MCF 10A (cell line): ENCODE data around the gene NFIB. TPM values are rescaled to one million over a fixed set of nuclear protein-coding genes. Genes with fewer than 3 reads are reported as not detected.

Source experiments
- BruUV-seq: library from RNA; stranded (reverse); fragments of 400-500 nt; replicated peaks from 2 replicates; lab custom pipeline; 2021; lab: Mats Ljungman, UMichigan
- CTCF ChIA-PET: fragments of 300-600 bp; sonication (Branson Sonifier 250); formaldehyde crosslinking; extraction: SDS; loops from one replicate; lab custom pipeline; 2021; ENCODE audit warnings: antibody characterized with exemption, inconsistent platforms; lab: Yijun Ruan, JAX
- POLR2A ChIA-PET: fragments of 300-600, 350-650 bp; sonication (Branson Sonifier 250); formaldehyde crosslinking; extraction: SDS; loops from one replicate; lab custom pipeline; 2020; ENCODE audit warnings: antibody characterized with exemption, inconsistent platforms; lab: Yijun Ruan, JAX
- DNase-seq: peaks from one replicate; pipeline ENCODE4 v3.0.0-alpha.2; 2018; ENCODE audit not compliant: unreplicated experiment
- H3K27ac Mint-ChIP-seq: one replicate; pipeline ENCODE4 v1.8.0; 2022; ENCODE audit warnings: mild to moderate bottlenecking, low read depth, mixed read lengths; ENCODE audit not compliant: unreplicated experiment
- H3K27me3 Mint-ChIP-seq: one replicate; pipeline ENCODE4 v1.8.0; 2022; ENCODE audit warnings: mixed read lengths; ENCODE audit not compliant: insufficient read depth, unreplicated experiment
- H3K36me3 Mint-ChIP-seq: one replicate; pipeline ENCODE4 v1.8.0; 2022; ENCODE audit warnings: mild to moderate bottlenecking, moderate library complexity, mixed read lengths; ENCODE audit not compliant: insufficient read depth, unreplicated experiment
- H3K4me1 Mint-ChIP-seq: one replicate; pipeline ENCODE4 v1.8.0; 2022; ENCODE audit warnings: mixed read lengths; ENCODE audit not compliant: insufficient read depth, unreplicated experiment
- H3K4me3 Mint-ChIP-seq: one replicate; pipeline ENCODE4 v1.8.0; 2022; ENCODE audit warnings: mild to moderate bottlenecking, moderate library complexity, mixed read lengths; ENCODE audit not compliant: unreplicated experiment
- H3K9me3 Mint-ChIP-seq: one replicate; pipeline ENCODE4 v1.8.0; 2022; ENCODE audit warnings: mixed read lengths; ENCODE audit not compliant: unreplicated experiment
- intact Hi-C: fragments of 100-400 bp; cut with micrococcal nuclease; formaldehyde crosslinking; loops from 2 replicates; pipeline ENCODE4 v1.14.1; 2022
- total RNA-seq: library from RNA; stranded (reverse); gene quantifications from 2 replicates; pipeline ENCODE4 v1.2.3, GENCODE V29; 2022
- TF ChIP-seq, protein P1 (sequence below): fragments of 200-600 bp; IDR thresholded peaks from one replicate; pipeline ENCODE4 v1.8.0; 2022; ENCODE audit warnings: antibody characterized with exemption, mild to moderate bottlenecking; ENCODE audit not compliant: unreplicated experiment

The NFIB gene
- total RNA-seq, 1 experiment from 2014 or later, result 70.8 TPM

DNA sequence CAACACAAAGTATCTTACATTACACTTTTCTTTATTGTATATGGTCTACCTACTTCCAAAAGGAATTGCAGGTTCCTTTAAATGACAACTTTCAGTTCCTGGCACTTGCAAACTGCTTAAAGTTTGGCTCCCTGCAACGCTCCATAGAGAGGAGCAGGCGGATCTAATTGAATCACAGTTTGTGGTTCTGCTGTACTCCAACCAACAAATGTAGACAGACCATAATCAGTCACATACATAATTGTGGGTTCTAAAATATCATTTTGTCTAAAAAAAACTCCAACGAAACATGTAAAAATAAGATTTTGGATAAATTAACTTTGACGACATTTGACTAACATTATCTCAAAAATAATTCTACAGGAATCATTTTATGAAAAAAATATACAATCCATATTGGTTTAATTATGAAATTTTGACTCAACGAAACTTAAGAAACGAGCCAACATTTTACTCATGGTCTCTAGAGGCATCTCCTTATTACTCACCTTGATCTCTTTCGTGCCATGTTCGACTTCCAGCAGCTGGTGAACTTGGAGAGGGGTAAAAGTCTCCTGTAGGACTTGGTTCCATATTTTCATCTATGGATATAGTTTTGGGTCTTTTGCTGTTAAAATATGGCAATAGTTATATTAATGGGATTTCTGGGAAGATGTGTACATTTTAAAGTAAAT, 167.6 kb downstream of the NFIB start:
- POLR2A ChIA-PET, result interaction anchor here (0.6 to 0.9 kb wide), 2 partner anchors 18 to 21 kb away, joined by 3 read pairs; no protein-coding TSS in a partner anchor

GRCh38 chr9:14144215-14144614, 169.7 kb downstream of the NFIB start:
- intact Hi-C loops, result no loop called here
- no peaks in the 10 kb centered on the region for H3K4me1 Mint-ChIP-seq
- TF ChIP-seq, protein P1, sequence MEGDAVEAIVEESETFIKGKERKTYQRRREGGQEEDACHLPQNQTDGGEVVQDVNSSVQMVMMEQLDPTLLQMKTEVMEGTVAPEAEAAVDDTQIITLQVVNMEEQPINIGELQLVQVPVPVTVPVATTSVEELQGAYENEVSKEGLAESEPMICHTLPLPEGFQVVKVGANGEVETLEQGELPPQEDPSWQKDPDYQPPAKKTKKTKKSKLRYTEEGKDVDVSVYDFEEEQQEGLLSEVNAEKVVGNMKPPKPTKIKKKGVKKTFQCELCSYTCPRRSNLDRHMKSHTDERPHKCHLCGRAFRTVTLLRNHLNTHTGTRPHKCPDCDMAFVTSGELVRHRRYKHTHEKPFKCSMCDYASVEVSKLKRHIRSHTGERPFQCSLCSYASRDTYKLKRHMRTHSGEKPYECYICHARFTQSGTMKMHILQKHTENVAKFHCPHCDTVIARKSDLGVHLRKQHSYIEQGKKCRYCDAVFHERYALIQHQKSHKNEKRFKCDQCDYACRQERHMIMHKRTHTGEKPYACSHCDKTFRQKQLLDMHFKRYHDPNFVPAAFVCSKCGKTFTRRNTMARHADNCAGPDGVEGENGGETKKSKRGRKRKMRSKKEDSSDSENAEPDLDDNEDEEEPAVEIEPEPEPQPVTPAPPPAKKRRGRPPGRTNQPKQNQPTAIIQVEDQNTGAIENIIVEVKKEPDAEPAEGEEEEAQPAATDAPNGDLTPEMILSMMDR, result no peak
- no peak overlapping the region for H3K4me3 Mint-ChIP-seq
- no TSS peak for BruUV-seq
- ChIA-PET POLR2A (interaction anchor here (0.9 kb wide), 1 partner anchor 63 kb away, joined by 3 read pairs; no protein-coding TSS in a partner anchor), CTCF (interaction anchor here (0.6 kb wide), 1 partner anchor 637 kb away, joined by 3 read pairs; no protein-coding TSS in a partner anchor)
- peaks cover 38% of the 10 kb centered on the region for H3K36me3 Mint-ChIP-seq
- no peak for DNase-seq
- no peak overlapping the region for H3K27ac Mint-ChIP-seq
- H3K9me3 Mint-ChIP-seq, result no peaks in the 10 kb centered on the region
- H3K27me3 Mint-ChIP-seq, result no peaks in the 10 kb centered on the region

More for the DNA sequence above, 167.6 kb downstream of the NFIB start:
- TF ChIP-seq, protein P1, result no peak
- intact Hi-C loops, result no loop called here
- no peaks in the 10 kb centered on the region for H3K9me3 Mint-ChIP-seq
- CTCF ChIA-PET, result interaction anchor here (0.6 kb wide), 2 partner anchors 14 to 107 kb away, joined by 3 read pairs; no protein-coding TSS in a partner anchor
- no peaks in the 10 kb centered on the region for H3K27me3 Mint-ChIP-seq
- H3K4me3 Mint-ChIP-seq, result no peak overlapping the region
- peaks cover 48% of the 10 kb centered on the region for H3K36me3 Mint-ChIP-seq
- BruUV-seq, result no TSS peak
- peaks cover 3% of the 10 kb centered on the region for H3K4me1 Mint-ChIP-seq
- no peak for DNase-seq
- no peak overlapping the region for H3K27ac Mint-ChIP-seq

- no peak overlapping the region for H3K4me3 Mint-ChIP-seq
- CTCF ChIA-PET, result interaction anchor here (0.7 kb wide), 1 partner anchor 238 kb away, joined by 3 read pairs; no protein-coding TSS in a partner anchor
- no peaks in the 10 kb centered on the region for H3K27me3 Mint-ChIP-seq
Observed at GRCh38 chr9:14141699-14142098, 172.2 kb downstream of the NFIB start.

More at GRCh38 chr9:14141699-14142098, 172.2 kb downstream of the NFIB start:
- H3K9me3 Mint-ChIP-seq, result no peaks in the 10 kb centered on the region
- no peak for DNase-seq
- peaks cover 34% of the 10 kb centered on the region for H3K36me3 Mint-ChIP-seq
- BruUV-seq, result no TSS peak
- POLR2A ChIA-PET, result interaction anchor here (0.8 to 2.3 kb wide), 4 partner anchors 8 to 78 kb away, joined by 3 to 8 read pairs (median 3); no protein-coding TSS in a partner anchor
- peaks cover 4% of the 10 kb centered on the region for H3K4me1 Mint-ChIP-seq
- TF ChIP-seq, protein P1, result no peak
- H3K27ac Mint-ChIP-seq, result no peak overlapping the region
- intact Hi-C loops, result no loop called here
